K562 treated with DMSO at 1 percent for 48 hours (cell line): Measurements from ENCODE around the gene SLC44A2. TPM values are rescaled to one million over a fixed set of nuclear protein-coding genes. Genes with fewer than 3 reads are reported as not detected.

Experiments
- total RNA-seq: library from RNA; unstranded; fragments of 300-600 nt; gene quantifications from 2 replicates; pipeline ENCODE4 v1.2.3, GENCODE V29; 2022; ENCODE audit warnings: low replicate concordance; ENCODE audit errors: extremely low read depth

Gene SLC44A2
- total RNA-seq, result not detected in 2 replicates

GRCh38 chr19:10625003-10625761 is at the start of gene SLC44A2:
Gene SLC44A2 (plus strand): TSS chr19:10625553. CDS start chr19:10625634, 81 bp downstream.

GRCh38 chr19:10587022-10587838 is 38.1 kb upstream of the SLC44A2 start, which contains the start of gene AP1M2:
Gene AP1M2 (minus strand): TSS chr19:10587312. CDS start chr19:10587231, 81 bp downstream.

GRCh38 chr19:10653732-10654609 is 28.6 kb downstream of the SLC44A2 start, which contains the start of gene ILF3:
Gene ILF3 (plus strand): TSS chr19:10654346. CDS start chr19:10670606, 16,260 bp downstream.

Other genes with a start within 250 kb of the SLC44A2 start
- gene TYK2, start 245.0 kb upstream of the SLC44A2 start, total RNA-seq, result 316 TPM in 1 of 2 replicates, not detected in the other
- gene CDC37, start 222.0 kb upstream of the SLC44A2 start, total RNA-seq, result not detected in 2 replicates
- not detected in 2 replicates for gene PDE4A, start 205.0 kb upstream of the SLC44A2 start, total RNA-seq
- not detected in 2 replicates for gene KEAP1, start 122.2 kb upstream of the SLC44A2 start, total RNA-seq
- not detected in 2 replicates for gene S1PR5, start 108.1 kb upstream of the SLC44A2 start, total RNA-seq
- gene ATG4D, start 81.6 kb upstream of the SLC44A2 start, total RNA-seq, result not detected in 2 replicates
- gene KRI1, start 59.5 kb upstream of the SLC44A2 start, total RNA-seq, result not detected in 2 replicates
- gene CDKN2D, start 56.6 kb upstream of the SLC44A2 start, total RNA-seq, result not detected in 2 replicates
- gene AP1M2, start 38.2 kb upstream of the SLC44A2 start, total RNA-seq, result not detected in 2 replicates
- not detected in 2 replicates for gene ILF3, start 28.8 kb downstream of the SLC44A2 start, total RNA-seq
- not detected in 2 replicates for gene QTRT1, start 75.9 kb downstream of the SLC44A2 start, total RNA-seq
- gene DNM2, start 92.5 kb downstream of the SLC44A2 start, total RNA-seq, result 1,345 TPM in 1 of 2 replicates, not detected in the other
- gene TMED1, start 210.7 kb downstream of the SLC44A2 start, total RNA-seq, result not detected in 2 replicates
- gene C19orf38, start 222.9 kb downstream of the SLC44A2 start, total RNA-seq, result not detected in 2 replicates
- not detected in 2 replicates for gene CARM1, start 246.0 kb downstream of the SLC44A2 start, total RNA-seq